Fibroblast of lung (primary cell): Measurements from ENCODE around the gene KCNJ6. TPM values are rescaled to one million over a fixed set of nuclear protein-coding genes. Genes with fewer than 3 reads are reported as not detected.
"Not testable (repeated sequence)": the region's sequence is repeated elsewhere in the genome, so short reads cannot be mapped to it uniquely, and the experiment has no call there.

Experiments
- DNase-seq, 2 donors: peaks; one replicate each; pipeline versions ENCODE4 v3.0.0 to v3.0.0-alpha.2; 2010; ENCODE audit warnings: low read depth in 2 of 2
- H2AFZ ChIP-seq: 2 replicates; pipeline ENCODE4 v1.5.1; 2012; ENCODE audit warnings: low read length, control low read depth, inconsistent platforms
- H3K27ac ChIP-seq: 2 replicates; pipeline ENCODE4 v1.5.1; 2011; ENCODE audit warnings: low read length, control low read depth; ENCODE audit not compliant: insufficient read depth
- H3K27me3 ChIP-seq: 2 replicates; pipeline ENCODE4 v1.5.1; 2011; ENCODE audit warnings: mild to moderate bottlenecking, low read length; ENCODE audit not compliant: control insufficient read depth, insufficient read depth
- H3K36me3 ChIP-seq: 2 replicates; pipeline ENCODE4 v1.5.1; 2011; ENCODE audit warnings: low read length; ENCODE audit not compliant: control insufficient read depth, insufficient read depth
- H3K4me1 ChIP-seq: 2 replicates; pipeline ENCODE4 v1.5.1; 2011; ENCODE audit warnings: low read length; ENCODE audit not compliant: control insufficient read depth, insufficient read depth; ENCODE audit errors: extremely low read depth
- H3K4me2 ChIP-seq: 2 replicates; pipeline ENCODE4 v1.5.1; 2011; ENCODE audit warnings: low read length, control low read depth; ENCODE audit not compliant: insufficient read depth; ENCODE audit errors: extremely low read depth
- H3K4me3 ChIP-seq, 4 experiments: fragments of 200-600 bp in 1 of 4; sonication (generic) in 1 of 4; replicated peaks in 1 of 4; 2 replicates each; pipeline ENCODE4 v1.5.1; 2011 to 2016; ENCODE audit warnings: low read length in 4 of 4, low read depth in 3 of 4, mild to moderate bottlenecking in 3 of 4, control low read depth in 2 of 4, inconsistent platforms in 1 of 4, mixed read lengths in 1 of 4; ENCODE audit not compliant: insufficient read depth in 1 of 4; ENCODE audit errors: control extremely low read depth in 1 of 4
- H3K79me2 ChIP-seq: 2 replicates; pipeline ENCODE4 v1.5.1; 2012; ENCODE audit warnings: mild to moderate bottlenecking, low read length, inconsistent platforms; ENCODE audit not compliant: control insufficient read depth, insufficient read depth
- H3K9ac ChIP-seq: 2 replicates; pipeline ENCODE4 v1.5.1; 2011; ENCODE audit warnings: mild to moderate bottlenecking, low read length, control low read depth; ENCODE audit not compliant: insufficient read depth
- H3K9me3 ChIP-seq: 2 replicates; pipeline ENCODE4 v1.5.1; 2012; ENCODE audit warnings: low read depth, low read length; ENCODE audit not compliant: control insufficient read depth, insufficient read depth
- H4K20me1 ChIP-seq: 2 replicates; pipeline ENCODE4 v1.5.1; 2011; ENCODE audit warnings: low read length; ENCODE audit not compliant: control insufficient read depth, insufficient read depth; ENCODE audit errors: extremely low read depth
- EZH2 ChIP-seq: IDR thresholded peaks from 2 replicates; pipeline ENCODE4 v1.5.1; 2012; ENCODE audit warnings: low read length, control low read depth, mild to moderate bottlenecking; ENCODE audit errors: missing control alignments
- polyA plus RNA-seq, 2 donors: library from polyadenylated mRNA; depleted of rRNA in 1 of 2; stranded (reverse) in 1 of 2; unstranded in 1 of 2; fragments of >200 nt; gene quantifications; 2 replicates each; pipeline ENCODE4 v1.2.1, GENCODE V29; 2011 to 2012; ENCODE audit warnings: missing spikeins in 1 of 2
- total RNA-seq: library from RNA; depleted of rRNA; stranded (reverse); fragments of >200 nt; gene quantifications from 2 replicates; pipeline ENCODE4 v1.2.1, GENCODE V29; 2014
- TF ChIP-seq, protein P1 (sequence below), 2 donors: IDR thresholded peaks in 1 of 2; conservative IDR thresholded peaks in 1 of 2; 1 replicate in 1 of 2; 2 replicates in 1 of 2; pipeline ENCODE4 v1.5.1; 2011 to 2012; ENCODE audit warnings: low read length in 2 of 2, control low read depth in 1 of 2, inconsistent platforms in 1 of 2, low read depth in 1 of 2, mild to moderate bottlenecking in 1 of 2

Gene KCNJ6
- total and polyA plus RNA-seq, 2 donors (not counting 1 experiment from before 2014, with no cell fraction given): under 0.01 to 7.6 TPM

DNA sequence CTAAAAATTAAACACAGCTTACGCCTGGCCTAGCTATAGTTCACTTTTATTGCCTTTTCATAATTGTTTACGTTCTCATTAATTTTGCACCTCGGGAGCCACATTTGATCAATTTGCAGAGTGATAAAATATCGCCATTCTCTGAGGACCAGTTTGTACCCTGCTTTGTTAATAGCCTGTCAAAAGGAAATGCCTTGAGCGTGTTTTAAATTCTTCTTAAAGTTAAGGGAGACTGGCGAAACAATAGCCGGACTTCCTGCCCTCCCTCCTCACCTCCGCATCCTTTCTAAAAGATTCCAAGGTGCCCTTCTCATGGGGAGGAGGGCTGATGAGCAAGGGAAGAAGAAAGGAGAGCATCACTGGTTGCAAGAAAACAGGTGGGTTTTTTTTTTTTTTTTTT, 271.6 kb downstream of the KCNJ6 start:
- Histone ChIP-seq H3K4me1 (no peaks in the 10 kb centered on the region), H3K9me3 (no peaks in the 10 kb centered on the region), H2AFZ (no peak overlapping the region), H3K36me3 (no peaks in the 10 kb centered on the region), H3K79me2 (no peaks in the 10 kb centered on the region), H3K4me2 (no peak overlapping the region), H3K4me3 (no peak overlapping the region), H4K20me1 (no peaks in the 10 kb centered on the region), H3K27ac (no peak overlapping the region), H3K9ac (no peak overlapping the region), H3K27me3 (no peaks in the 10 kb centered on the region)
- TF ChIP-seq, protein P1, sequence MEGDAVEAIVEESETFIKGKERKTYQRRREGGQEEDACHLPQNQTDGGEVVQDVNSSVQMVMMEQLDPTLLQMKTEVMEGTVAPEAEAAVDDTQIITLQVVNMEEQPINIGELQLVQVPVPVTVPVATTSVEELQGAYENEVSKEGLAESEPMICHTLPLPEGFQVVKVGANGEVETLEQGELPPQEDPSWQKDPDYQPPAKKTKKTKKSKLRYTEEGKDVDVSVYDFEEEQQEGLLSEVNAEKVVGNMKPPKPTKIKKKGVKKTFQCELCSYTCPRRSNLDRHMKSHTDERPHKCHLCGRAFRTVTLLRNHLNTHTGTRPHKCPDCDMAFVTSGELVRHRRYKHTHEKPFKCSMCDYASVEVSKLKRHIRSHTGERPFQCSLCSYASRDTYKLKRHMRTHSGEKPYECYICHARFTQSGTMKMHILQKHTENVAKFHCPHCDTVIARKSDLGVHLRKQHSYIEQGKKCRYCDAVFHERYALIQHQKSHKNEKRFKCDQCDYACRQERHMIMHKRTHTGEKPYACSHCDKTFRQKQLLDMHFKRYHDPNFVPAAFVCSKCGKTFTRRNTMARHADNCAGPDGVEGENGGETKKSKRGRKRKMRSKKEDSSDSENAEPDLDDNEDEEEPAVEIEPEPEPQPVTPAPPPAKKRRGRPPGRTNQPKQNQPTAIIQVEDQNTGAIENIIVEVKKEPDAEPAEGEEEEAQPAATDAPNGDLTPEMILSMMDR (conservative IDR thresholded peaks at IDR 0.05 in 1 of 2, IDR thresholded peaks at IDR 0.05 in 1 of 2; ENCODE audit: low read depth in 1 of 2, low read length in 2 of 2): no peak
- no peak for TF ChIP-seq EZH2
- DNase-seq: no peak

DNA sequence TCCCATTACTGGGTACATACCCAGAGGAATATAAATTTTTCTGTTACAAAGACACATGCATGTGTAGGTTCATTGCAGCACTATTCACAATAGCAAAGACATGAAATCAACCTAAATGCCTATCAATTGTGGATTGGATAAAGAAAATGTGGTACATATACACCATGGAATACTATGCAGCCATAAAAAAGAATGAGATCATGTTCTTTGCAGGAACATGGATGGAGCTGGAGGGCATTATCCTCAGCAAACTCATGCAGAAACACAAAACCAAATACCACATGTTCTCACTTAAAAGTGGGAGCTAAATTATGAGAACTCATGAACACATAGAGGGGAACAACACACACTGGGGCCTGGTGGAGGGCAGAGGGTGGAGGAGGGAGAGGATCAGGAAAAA, 272.4 kb downstream of the KCNJ6 start:
- not testable (repeated sequence) for H3K4me1 ChIP-seq, H3K79me2 ChIP-seq, H3K36me3 ChIP-seq, DNase-seq, H3K9ac ChIP-seq, H3K4me2 ChIP-seq, H3K27me3 ChIP-seq, H3K4me3 ChIP-seq, H3K9me3 ChIP-seq, H4K20me1 ChIP-seq, H3K27ac ChIP-seq, H2AFZ ChIP-seq

DNA sequence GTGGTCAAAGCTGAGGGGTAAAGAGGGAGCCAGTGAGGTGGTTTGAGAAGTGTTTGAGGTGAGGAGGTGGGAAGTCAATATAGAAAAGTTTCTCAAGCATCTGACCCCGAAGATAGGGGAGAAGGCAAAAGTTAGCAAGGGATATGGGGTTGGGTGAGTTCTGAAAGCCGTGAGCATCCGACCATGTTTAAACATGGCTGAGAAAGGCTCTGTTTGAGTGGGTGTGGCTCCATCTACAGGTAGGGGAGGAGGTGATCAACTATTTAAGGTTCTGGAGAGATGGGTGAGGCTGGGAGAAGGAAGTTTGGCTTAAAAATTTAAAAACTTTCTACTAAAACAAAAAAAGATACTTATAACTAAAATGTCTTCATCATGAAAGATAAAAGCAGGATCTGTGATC, 273.8 kb downstream of the KCNJ6 start:
- TF ChIP-seq, protein P1 (conservative IDR thresholded peaks at IDR 0.05 in 1 of 2, IDR thresholded peaks at IDR 0.05 in 1 of 2; ENCODE audit: low read depth in 1 of 2, low read length in 2 of 2): no peak
- TF ChIP-seq EZH2: no peak
- H4K20me1 ChIP-seq: no peaks in the 10 kb centered on the region
- H3K79me2 ChIP-seq: no peaks in the 10 kb centered on the region
- no peak overlapping the region for H3K4me3 ChIP-seq
- H3K9ac ChIP-seq: no peak overlapping the region
- no peak overlapping the region for H3K4me2 ChIP-seq
- no peak overlapping the region for H2AFZ ChIP-seq
- no peaks in the 10 kb centered on the region for H3K9me3 ChIP-seq
- no peaks in the 10 kb centered on the region for H3K27me3 ChIP-seq
- H3K4me1 ChIP-seq: no peaks in the 10 kb centered on the region
- H3K36me3 ChIP-seq: no peaks in the 10 kb centered on the region
- no peak overlapping the region for H3K27ac ChIP-seq
- no peak for DNase-seq
